GM19099 (cell line): ENCODE results near the gene EFCC1.

ENCODE experiments used
- POLR2A ChIP-seq: IDR thresholded peaks from 3 replicates; pipeline ENCODE4 v1.6.1; 2011; ENCODE audit warnings: low read depth; ENCODE audit not compliant: insufficient read length; ENCODE audit errors: extremely low read depth

EFCC1 gene

GRCh38 chr3:128991355-128991895 lies 9.7 kb upstream of the EFCC1 start:
- TF ChIP-seq POLR2A: no peak

DNA sequence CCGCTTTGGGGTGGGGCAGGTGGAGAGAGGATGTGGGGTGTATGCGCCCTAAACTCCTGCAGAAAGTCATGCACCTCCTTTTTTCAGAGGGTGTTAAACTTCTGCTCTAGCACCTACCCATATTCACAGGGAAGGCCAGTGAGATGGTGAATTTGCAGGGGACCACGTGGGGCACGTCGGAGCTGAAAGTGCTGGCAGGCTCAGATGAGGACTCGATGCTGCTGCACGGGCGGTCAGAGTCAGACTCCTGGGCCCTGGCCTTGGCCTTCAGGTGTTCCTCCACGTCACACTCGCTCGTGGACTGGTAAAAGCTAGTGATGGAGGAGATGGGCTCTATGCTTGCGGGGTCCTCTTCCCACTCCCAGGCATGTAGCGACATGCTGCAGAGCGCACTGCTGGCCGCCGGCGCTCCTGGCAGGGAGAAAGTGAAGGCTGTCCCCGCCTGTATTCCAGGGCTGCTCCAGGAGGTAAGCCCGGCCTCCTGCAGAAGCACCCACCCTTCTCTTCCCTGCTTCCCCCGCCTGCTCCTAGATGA lies 8.1 kb upstream of the EFCC1 start:
- no peak for TF ChIP-seq POLR2A

GRCh38 chr3:128993461-128994172 lies 7.5 kb upstream of the EFCC1 start, which contains the start of gene CFAP92:
TSS of gene CFAP92 (minus strand) at chr3:128994076. CDS start at chr3:128993304, 772 bp downstream.
- no peak for TF ChIP-seq POLR2A

DNA sequence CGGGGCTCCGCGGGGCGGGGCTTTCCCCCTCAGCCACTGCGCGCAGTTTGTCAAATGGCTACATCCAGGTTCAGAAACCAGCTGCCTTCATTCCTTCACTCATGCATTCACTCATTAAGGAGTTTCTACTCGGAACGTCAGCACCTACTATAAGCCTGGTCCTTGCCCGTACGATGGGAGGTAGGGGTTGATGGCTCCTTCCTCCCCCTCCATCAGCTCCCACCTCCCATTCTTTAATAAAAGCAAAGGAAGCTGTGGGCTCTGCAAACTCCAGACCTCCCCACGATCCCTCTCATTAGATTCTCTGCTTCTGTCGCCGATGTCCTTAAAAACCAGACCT lies 7.0 kb upstream of the EFCC1 start:
- TF ChIP-seq POLR2A: no peak

GRCh38 chr3:128994581-128995546 lies 6.2 kb upstream of the EFCC1 start:
- TF ChIP-seq POLR2A: no peak

DNA sequence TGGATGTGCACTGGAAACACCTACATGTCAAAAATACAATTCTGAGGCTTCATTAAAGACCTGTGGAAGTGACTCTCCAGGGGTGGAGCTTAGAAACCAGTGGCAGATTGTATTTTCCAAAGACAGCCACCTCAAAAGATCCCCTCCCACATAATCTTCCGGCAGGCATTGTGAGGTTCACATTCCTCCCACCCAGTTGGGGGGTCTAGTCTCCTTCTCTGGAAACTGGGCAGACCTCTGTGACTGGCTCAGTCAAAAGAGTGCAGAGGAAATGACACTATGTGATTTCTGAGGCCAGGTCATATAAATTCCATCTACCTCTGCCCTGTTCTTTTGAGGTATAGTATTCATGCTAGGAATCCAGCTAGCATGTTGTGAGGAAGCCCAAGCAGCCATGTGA lies 5.4 kb upstream of the EFCC1 start:
- TF ChIP-seq POLR2A: no peak

- no peak for TF ChIP-seq POLR2A
Observed at GRCh38 chr3:128996200-128996599, 4.9 kb upstream of the EFCC1 start.

GRCh38 chr3:128996726-128997125 lies 4.4 kb upstream of the EFCC1 start:
- no peak for TF ChIP-seq POLR2A

GRCh38 chr3:128997486-128998133 lies 3.5 kb upstream of the EFCC1 start:
- TF ChIP-seq POLR2A: no peak

DNA sequence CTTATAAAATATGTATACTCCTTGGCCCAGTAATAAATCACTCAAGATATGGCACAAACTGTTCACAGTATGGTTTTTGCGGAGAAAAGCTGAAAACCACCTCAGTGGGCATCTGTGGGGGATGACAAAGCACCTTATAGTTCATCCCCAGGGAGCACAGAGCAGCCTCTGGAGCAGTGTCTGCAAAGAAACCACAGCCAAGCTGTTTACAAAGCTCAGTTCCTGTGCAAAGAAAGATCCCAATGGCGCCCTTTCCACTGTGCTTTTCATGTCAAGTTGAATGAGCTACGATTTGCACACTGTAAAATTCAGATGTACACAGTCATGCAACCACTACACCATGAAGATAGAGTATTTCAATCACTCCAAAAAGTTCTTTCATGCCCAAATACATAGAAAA lies 2.5 kb upstream of the EFCC1 start:
- TF ChIP-seq POLR2A: no peak

DNA sequence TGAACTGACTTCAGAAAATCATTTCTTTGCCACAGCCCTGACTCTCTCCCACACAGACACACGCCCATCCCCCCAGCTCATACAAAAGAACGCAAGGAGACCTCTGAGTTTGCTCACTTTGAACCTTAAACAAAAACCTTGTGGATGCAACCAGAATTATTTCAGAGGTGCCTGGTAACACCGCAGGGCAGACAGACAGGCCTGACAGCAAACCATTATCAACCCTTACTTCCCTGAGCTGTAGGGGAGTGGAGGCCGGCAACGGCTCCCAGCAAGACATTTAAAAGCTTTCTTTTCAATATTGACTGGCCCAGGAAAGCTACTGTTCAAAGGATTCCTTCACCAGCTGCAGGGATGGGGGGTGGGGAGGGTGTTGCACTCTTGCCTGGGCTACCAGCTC lies 2.0 kb upstream of the EFCC1 start:
- TF ChIP-seq POLR2A: no peak

DNA sequence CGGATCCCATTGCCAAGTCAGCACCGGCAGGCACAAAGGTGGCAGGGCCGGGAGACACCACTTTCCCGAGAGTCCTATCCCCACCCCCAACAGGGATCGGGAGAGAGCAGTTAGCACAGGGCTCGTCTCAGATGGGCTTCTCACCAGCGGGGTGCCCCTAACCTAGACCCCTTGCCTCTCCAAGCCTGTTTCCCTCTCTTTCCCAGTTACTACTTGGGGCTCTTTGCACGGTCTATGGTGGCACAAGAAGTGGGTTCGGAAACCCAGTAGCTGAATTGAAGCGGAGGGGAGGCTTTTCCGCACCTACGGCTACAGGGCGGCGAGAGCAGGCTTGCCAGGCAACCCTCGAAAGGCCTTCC lies 383 bp upstream of the EFCC1 start:
- no peak for TF ChIP-seq POLR2A

DNA sequence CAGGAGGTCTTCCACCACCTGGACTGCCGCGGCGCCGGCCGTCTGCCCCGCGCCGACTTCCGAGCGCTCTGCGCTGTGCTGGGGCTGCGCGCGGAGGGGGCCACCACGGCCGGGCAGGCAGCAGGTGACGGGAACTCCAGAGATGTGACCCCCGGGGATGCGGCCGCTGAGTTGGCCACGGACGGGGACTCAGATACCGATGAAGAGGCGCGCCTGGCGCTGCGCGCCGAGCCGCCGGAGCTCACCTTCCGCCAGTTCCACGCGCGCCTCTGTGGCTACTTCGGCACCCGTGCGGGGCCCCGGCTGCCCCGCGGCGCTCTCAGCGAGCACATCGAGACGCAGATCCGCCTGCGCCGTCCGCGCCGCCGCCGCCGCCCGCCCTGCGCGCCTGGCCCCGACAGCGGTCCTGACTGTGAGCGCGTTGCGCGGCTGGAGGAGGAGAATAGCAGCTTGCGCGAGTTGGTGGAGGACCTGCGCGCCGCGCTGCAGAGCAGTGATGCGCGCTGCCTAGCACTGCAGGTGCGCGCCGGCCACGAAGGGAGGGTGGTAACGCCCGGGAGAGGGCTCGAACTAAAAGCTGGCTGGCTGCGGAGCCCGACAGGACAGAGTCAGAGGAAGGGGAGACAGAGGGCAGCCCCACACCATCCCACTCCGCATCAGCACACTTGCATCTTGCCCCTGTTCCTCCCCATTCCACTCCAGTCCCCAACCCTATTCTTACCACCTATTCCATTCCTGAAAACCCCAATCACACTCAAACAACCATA lies 885 bp downstream of the EFCC1 start:
- TF ChIP-seq POLR2A: no peak
